ENCODE results near the gene IFNL1. TPM values are rescaled to one million over a fixed set of nuclear protein-coding genes. Genes with fewer than 3 reads are reported as not detected.
A peak's percentile ranks its signal among the peaks of the same experiment; 100 is the strongest.
"Not testable (repeated sequence)": the region's sequence is repeated elsewhere in the genome, so short reads cannot be mapped to it uniquely, and the experiment has no call there.

Gene IFNL1
- total RNA-seq, 1 donor from 2014 or later = not detected

DNA sequence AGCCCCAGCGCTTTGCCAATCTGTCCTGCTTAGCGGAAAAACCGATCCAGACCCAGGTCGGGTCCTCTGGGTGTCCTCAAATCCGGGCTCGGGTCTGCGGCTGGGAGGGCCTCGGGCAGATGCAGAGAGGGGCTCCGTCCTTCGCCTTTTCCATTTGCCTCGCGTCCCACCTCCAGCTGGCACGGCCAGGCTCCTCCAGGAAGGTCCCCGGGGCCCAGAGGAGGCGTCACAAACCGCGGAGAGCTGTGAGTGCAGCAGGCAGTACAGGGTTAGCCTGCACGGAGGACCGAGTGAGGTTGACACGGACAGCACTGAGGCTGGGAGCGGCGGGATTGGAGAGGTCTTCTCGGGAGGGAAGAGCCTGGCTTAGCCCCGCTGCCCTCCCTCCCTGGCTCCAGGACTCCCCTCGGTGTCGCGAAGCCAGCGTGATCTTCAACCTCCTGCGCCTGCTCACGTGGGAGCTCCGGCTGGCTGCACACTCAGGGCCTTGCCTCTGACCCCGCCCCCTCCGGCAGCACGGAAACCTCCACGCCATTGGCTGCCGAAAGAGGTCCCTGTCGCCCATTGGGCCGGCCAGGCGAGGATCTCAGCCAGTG lies 30.8 kb upstream of the IFNL1 start:
- H3K4me1 Mint-ChIP-seq (ENCODE audit: unreplicated experiment) = peaks cover 3% of the 10 kb centered on the region
- DNase-seq (ENCODE audit: low spot score) = no peak

DNA sequence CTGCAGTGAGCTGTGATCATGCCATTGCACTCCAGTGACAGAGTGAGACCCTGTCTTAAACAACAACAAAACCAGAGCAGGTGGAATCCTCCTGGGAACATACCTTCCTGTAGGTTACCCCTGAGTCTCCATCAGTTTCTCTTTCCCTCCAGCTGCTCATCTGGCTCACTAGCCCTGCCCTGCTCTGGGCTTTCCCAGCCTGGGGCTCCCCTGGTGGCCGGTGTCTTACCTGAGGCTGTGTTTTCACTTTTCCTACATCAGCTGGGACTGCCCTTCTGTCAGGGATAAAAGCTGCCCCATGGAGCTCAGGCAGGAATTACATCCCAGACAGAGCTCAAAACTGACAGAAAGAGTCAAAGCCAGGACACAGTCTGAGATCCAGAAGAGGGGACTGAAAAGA lies 28.1 kb upstream of the IFNL1 start, which contains the start of gene IFNL2:
TSS of gene IFNL2 (plus strand) at position 312 of the 400 bp plus-strand sequence. CDS start 173 bp downstream, outside the sequence.
- not testable (repeated sequence) for H3K27ac Mint-ChIP-seq (ENCODE audit: unreplicated experiment); H3K4me3 Mint-ChIP-seq (ENCODE audit: unreplicated experiment); H3K4me1 Mint-ChIP-seq (ENCODE audit: unreplicated experiment); DNase-seq (ENCODE audit: low spot score); H3K36me3 Mint-ChIP-seq (ENCODE audit: low read depth, unreplicated experiment); H3K9me3 Mint-ChIP-seq (ENCODE audit: unreplicated experiment)
- peaks cover 17% of the 10 kb centered on the region for H3K27me3 Mint-ChIP-seq (ENCODE audit: unreplicated experiment)

More for the DNA sequence above, 30.8 kb upstream of the IFNL1 start:
- peaks cover 4% of the 10 kb centered on the region for H3K36me3 Mint-ChIP-seq (ENCODE audit: low read depth, unreplicated experiment)
- no peaks in the 10 kb centered on the region for H3K9me3 Mint-ChIP-seq (ENCODE audit: unreplicated experiment)
- TF ChIP-seq, protein P1, sequence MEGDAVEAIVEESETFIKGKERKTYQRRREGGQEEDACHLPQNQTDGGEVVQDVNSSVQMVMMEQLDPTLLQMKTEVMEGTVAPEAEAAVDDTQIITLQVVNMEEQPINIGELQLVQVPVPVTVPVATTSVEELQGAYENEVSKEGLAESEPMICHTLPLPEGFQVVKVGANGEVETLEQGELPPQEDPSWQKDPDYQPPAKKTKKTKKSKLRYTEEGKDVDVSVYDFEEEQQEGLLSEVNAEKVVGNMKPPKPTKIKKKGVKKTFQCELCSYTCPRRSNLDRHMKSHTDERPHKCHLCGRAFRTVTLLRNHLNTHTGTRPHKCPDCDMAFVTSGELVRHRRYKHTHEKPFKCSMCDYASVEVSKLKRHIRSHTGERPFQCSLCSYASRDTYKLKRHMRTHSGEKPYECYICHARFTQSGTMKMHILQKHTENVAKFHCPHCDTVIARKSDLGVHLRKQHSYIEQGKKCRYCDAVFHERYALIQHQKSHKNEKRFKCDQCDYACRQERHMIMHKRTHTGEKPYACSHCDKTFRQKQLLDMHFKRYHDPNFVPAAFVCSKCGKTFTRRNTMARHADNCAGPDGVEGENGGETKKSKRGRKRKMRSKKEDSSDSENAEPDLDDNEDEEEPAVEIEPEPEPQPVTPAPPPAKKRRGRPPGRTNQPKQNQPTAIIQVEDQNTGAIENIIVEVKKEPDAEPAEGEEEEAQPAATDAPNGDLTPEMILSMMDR (IDR thresholded peaks at IDR 0.05; ENCODE audit: unreplicated experiment) = no peak
- H3K27ac Mint-ChIP-seq (ENCODE audit: unreplicated experiment) = no peak overlapping the region
- H3K4me3 Mint-ChIP-seq (ENCODE audit: unreplicated experiment) = no peak overlapping the region
- peaks cover 17% of the 10 kb centered on the region for H3K27me3 Mint-ChIP-seq (ENCODE audit: unreplicated experiment)

DNA sequence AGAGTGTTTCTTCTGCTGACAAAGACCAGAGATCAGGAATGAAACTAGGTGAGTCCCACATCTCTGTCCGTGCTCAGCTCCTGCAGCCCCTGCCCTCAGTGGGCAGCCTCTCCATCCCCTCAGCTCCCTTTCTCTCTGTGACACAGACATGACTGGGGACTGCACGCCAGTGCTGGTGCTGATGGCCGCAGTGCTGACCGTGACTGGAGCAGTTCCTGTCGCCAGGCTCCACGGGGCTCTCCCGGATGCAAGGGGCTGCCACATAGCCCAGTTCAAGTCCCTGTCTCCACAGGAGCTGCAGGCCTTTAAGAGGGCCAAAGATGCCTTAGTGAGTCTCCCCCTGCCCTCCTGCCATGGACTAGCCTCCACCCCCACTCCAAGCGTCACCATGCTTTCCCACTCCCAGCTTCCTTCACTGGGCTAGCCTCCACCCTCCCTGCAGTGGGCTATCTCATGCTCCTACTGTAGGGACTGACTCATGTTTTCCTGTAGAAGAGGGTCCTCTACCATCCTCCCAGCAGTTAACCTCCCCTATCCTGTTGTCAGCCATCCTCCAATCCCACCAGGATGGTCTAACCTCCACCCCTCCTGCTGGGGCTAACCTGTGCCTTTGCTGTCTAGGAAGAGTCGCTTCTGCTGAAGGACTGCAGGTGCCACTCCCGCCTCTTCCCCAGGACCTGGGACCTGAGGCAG lies 27.5 kb upstream of the IFNL1 start:
- H3K9me3 Mint-ChIP-seq (ENCODE audit: unreplicated experiment); H3K27ac Mint-ChIP-seq (ENCODE audit: unreplicated experiment); H3K4me3 Mint-ChIP-seq (ENCODE audit: unreplicated experiment); H3K36me3 Mint-ChIP-seq (ENCODE audit: low read depth, unreplicated experiment); H3K4me1 Mint-ChIP-seq (ENCODE audit: unreplicated experiment); DNase-seq (ENCODE audit: low spot score): not testable (repeated sequence)
- peaks cover 11% of the 10 kb centered on the region for H3K27me3 Mint-ChIP-seq (ENCODE audit: unreplicated experiment)

DNA sequence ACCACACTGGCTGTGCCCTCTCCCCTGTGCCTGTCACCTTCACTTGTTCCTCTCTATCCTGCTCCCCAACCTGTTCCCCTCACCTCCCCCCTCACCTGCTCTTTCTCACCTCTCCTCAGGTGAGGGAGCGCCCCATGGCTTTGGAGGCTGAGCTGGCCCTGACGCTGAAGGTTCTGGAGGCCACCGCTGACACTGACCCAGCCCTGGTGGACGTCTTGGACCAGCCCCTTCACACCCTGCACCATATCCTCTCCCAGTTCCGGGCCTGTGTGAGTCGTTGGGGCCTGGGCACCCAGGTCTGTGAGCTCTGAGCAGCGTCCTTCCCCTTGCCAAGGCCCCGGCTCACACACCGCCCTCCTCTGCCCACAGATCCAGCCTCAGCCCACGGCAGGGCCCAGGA lies 26.8 kb upstream of the IFNL1 start:
- H3K27ac Mint-ChIP-seq (ENCODE audit: unreplicated experiment); H3K4me3 Mint-ChIP-seq (ENCODE audit: unreplicated experiment); H3K36me3 Mint-ChIP-seq (ENCODE audit: low read depth, unreplicated experiment); H3K4me1 Mint-ChIP-seq (ENCODE audit: unreplicated experiment); DNase-seq (ENCODE audit: low spot score); H3K27me3 Mint-ChIP-seq (ENCODE audit: unreplicated experiment); H3K9me3 Mint-ChIP-seq (ENCODE audit: unreplicated experiment): not testable (repeated sequence)

DNA sequence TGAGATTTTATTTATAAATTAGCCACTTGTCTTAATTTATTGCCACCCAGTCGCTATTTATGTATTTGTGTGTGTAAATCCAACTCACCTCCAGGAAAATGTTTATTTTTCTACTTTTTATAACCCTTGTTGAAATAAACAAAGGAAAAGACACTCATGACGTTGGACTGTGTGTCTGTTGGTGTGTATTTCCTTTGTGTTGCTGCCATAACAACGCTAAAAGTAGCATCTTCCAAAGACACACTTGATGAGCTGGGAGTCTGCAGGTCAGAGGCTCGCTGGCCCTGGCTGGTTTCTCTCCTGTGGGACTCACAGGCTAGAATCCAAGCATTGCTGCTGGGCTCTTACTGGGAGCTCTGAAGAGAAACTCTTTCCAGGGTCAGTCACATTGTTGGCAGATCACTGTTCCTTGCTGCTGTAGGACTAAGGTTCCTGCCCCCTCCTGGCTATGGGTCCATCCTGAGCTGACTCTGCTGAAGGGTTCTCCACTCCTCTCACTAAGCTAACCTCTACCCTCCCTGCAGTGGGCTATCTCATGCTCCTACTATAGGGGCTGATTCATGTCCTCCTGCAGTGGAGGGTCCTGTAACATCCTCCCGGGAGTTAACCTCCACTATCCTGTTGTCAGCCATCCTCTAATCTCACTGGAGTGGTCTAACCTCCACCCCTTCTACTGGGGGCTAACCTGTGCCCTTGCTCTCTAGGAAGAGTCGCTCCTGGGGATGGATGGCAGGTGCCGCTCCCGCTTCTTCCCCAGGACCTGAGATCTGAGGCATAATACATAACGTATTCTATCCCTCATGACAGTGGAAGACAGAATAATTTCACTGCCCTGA lies 26.0 kb upstream of the IFNL1 start:
- Mint-ChIP-seq H3K9me3 (ENCODE audit: unreplicated experiment) (no peaks in the 10 kb centered on the region), H3K4me3 (ENCODE audit: unreplicated experiment) (peak overlapping the region; percentile 35), H3K27ac (ENCODE audit: unreplicated experiment) (peak overlapping the region; percentile 81), H3K27me3 (ENCODE audit: unreplicated experiment) (peaks cover 6% of the 10 kb centered on the region), H3K4me1 (ENCODE audit: unreplicated experiment) (no peaks in the 10 kb centered on the region), H3K36me3 (ENCODE audit: low read depth, unreplicated experiment) (peaks cover 5% of the 10 kb centered on the region)
- no peak for DNase-seq (ENCODE audit: low spot score)
- TF ChIP-seq, protein P1 (IDR thresholded peaks at IDR 0.05; ENCODE audit: unreplicated experiment) = no peak

DNA sequence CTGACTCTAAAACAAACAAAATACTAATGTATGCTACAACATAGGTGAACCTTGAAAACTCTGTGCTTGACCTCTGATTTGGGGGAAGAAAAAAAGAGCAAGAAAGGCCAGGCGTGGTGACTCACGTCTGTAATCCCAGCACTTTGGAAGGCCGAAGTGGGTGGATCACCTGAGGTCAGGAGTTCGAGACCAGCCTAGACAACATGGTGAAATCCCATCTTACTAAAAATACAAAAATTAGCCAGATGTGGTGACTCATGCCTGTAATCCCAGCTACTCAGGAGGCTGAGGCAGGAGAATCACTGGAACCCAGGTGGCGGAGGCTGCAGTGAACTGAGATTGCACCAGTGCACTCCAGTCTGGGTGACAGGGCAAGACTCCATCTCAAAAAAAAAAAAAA lies 22.3 kb upstream of the IFNL1 start:
- not testable (repeated sequence) for H3K4me3 Mint-ChIP-seq (ENCODE audit: unreplicated experiment); H3K4me1 Mint-ChIP-seq (ENCODE audit: unreplicated experiment); H3K27me3 Mint-ChIP-seq (ENCODE audit: unreplicated experiment); H3K36me3 Mint-ChIP-seq (ENCODE audit: low read depth, unreplicated experiment); H3K9me3 Mint-ChIP-seq (ENCODE audit: unreplicated experiment); DNase-seq (ENCODE audit: low spot score); H3K27ac Mint-ChIP-seq (ENCODE audit: unreplicated experiment)

Data from endothelial cell (in vitro differentiated cells).